ENCODE data around the gene DDX41.

Gene DDX41

DNA sequence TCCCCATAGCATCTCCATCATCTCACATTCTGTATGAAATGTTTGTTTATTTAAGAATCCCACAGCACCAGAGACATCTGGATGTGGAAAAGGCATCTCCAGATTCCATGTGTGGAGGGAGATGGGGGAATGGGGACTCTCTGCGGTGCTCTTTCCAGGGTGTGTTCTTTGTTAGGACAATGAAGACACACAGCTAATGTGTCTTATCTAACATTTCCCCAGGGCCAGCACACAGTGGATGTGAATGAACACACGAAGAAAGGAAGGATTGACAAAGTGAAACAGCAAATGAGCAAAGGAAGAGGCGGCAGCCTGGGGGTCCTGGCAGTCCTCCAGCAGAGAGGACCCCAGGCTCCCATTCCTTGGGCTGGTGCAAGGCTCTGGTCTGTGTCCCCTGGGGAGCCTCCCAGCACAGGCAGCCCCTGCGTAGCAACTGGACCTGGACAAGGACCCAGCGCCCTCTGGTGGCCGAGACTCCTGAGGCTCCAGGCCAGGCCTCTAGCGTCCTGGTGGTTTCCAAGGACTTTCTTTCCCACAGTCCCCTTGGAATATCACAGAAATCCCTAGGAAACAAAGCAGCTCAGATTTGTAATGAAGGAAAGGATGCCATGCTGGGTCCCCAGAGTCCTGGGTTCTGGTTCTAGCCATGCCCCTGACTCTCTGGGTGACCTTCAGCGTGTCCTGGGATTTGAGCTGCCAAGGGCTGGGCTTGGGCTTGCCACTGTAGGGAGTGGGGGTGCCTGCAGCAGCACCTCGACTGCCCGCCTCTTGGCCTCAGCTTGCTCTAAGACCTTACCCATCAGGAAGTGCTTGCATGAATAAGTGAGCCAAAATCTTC, 15.9 kb downstream of the DDX41 start:
- DNase-seq (ENCODE audit: low read depth): peak; percentile 85
- TF ChIP-seq, protein P1, sequence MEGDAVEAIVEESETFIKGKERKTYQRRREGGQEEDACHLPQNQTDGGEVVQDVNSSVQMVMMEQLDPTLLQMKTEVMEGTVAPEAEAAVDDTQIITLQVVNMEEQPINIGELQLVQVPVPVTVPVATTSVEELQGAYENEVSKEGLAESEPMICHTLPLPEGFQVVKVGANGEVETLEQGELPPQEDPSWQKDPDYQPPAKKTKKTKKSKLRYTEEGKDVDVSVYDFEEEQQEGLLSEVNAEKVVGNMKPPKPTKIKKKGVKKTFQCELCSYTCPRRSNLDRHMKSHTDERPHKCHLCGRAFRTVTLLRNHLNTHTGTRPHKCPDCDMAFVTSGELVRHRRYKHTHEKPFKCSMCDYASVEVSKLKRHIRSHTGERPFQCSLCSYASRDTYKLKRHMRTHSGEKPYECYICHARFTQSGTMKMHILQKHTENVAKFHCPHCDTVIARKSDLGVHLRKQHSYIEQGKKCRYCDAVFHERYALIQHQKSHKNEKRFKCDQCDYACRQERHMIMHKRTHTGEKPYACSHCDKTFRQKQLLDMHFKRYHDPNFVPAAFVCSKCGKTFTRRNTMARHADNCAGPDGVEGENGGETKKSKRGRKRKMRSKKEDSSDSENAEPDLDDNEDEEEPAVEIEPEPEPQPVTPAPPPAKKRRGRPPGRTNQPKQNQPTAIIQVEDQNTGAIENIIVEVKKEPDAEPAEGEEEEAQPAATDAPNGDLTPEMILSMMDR (conservative IDR thresholded peaks at IDR 0.05; ENCODE audit: control insufficient read depth, insufficient read depth, low read depth, low read length): peak; percentile 93
- no peak overlapping the region for H3K4me3 ChIP-seq (ENCODE audit: control insufficient read depth, low read depth, low read length)

DNA sequence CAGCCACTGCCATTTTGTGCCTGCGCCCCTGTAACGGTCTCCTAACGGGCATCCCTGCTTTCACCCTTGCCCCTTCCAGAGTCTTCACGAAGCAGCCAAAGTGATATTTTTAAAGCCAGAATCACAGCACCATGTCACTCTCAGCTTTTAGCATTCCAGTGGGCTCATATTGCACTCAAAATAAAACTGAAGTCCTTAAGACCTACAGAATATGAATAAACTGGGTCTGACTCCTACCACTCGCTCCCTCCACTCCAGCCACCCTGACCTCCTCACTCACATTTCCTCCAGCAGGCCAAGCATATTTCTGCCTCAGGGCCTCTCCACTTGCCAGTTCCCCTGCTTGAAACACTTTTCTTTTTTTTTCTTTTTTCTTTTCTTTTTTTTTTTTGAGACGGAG, 16.9 kb downstream of the DDX41 start:
- DNase-seq (ENCODE audit: low read depth): no peak

DNA sequence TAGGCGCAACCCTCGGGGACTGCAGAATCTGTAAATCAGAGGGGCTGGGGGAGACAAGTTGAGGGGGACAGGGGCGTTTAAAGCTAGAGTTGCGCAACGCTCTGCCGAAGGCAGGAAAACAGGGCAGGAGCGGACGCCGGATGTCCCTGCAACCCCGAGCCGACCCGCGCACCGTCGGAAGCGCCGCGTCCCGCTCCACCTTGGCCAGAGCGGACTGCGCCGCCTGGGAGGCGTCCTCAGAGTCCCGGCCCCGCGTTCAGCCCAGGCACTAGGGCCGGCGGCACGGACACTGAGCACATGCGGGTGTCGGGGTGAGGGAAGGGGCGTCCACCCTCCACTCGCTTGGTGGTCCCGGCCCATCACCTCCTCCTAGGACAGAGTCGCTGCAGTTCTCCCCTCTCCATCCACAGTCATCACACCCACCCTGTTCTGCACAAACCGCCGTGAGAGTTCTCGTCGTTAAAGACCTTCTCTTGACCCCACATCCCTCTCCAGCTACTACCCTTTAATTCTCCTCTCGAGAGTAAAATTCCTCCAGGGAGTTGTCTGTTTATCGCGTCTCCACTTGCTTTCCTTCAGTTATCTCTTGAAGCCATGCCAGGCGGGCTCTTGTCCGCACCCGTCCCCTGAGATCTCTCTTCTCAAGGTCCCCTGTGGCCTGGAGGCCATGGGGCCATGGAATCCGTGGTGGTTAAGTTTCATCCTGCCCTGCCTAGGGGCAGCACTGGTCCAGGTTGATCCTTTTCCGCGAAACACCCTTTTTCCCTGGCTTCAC, 18.6 kb downstream of the DDX41 start:
- TF ChIP-seq, protein P1 (conservative IDR thresholded peaks at IDR 0.05; ENCODE audit: control insufficient read depth, insufficient read depth, low read depth, low read length): no peak
- peak overlapping the region; percentile 52 for H3K4me3 ChIP-seq (ENCODE audit: control insufficient read depth, low read depth, low read length)
- no peak for DNase-seq (ENCODE audit: low read depth)

More for the DNA sequence above, 16.9 kb downstream of the DDX41 start:
- TF ChIP-seq, protein P1 (conservative IDR thresholded peaks at IDR 0.05; ENCODE audit: control insufficient read depth, insufficient read depth, low read depth, low read length): no peak
- no peak overlapping the region for H3K4me3 ChIP-seq (ENCODE audit: control insufficient read depth, low read depth, low read length)

DNA sequence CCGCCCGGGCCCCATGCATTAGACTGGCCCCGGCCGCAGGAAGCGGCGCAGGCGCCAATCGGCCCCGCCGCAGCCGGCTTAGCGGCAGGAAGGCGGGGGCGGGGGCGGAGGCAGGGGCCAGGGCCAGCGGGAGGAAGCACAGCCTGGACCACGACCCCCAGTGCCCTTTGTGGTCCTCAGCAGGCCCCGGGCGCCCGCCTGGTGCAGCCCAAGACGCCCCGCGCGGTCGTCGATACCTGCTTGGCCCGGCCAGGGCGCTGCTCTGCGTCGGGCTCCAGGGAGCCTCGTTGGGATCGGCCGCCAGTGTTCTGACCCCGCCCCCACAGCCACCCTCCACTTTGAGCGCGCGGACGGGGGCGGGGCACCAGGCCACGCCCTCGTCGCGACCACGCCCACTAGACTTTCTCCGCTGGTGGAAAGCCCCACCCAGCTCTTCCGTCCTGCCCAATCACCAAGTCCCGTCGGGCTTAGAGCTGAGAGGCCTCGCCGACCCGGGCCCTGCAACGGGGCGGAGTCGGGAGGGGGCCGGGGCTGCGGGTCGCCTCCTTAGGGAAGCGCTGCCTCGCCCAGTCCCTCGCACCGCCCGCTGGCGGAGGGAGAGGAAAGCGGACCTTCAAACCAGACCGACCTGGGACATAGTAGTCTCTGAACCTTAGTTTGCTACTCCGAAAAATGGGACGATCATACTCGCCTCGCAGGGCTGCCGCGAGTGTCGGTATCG, 19.3 kb downstream of the DDX41 start, which contains the start of gene PDLIM7:
Gene PDLIM7, minus strand, starts transcription at position 313 of the 721 bp plus-strand sequence. CDS start 1,092 bp downstream, outside the sequence.
- H3K4me3 ChIP-seq (ENCODE audit: control insufficient read depth, low read depth, low read length): peak within 1 kb of the TSS; percentile 77
- DNase-seq (ENCODE audit: low read depth): peak; percentile 96
- TF ChIP-seq, protein P1 (conservative IDR thresholded peaks at IDR 0.05; ENCODE audit: control insufficient read depth, insufficient read depth, low read depth, low read length): no peak

DNA sequence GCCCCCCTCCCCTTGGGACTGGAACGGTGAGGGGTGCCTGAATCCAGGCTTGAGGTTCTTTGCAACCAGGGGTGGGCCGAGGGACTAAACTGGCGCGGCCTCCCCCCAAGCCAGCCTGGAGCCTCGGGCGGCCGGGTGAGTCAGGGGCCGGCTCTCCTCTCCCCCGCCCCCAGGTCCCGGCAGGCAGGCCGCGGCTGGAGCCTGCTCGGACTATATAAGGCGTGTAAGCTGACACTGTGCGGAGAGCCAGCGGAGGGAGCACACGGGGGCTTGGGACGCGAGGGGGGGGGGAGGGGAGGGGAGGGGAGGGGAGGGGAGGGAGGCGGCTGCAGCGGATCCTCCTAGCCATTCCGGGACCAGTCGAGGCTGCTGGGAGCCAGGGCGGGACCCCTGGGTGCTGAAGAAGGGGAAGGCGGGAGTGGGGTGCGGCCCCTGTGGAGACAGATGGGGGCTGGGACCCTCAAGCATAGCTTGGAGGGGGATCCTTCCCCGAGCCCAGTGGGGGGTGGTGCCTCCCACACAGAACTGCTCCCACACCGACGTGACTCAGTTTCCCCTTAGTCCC, 20.0 kb downstream of the DDX41 start:
- H3K4me3 ChIP-seq (ENCODE audit: control insufficient read depth, low read depth, low read length): peak overlapping the region; percentile 77
- peak; percentile 92 for DNase-seq (ENCODE audit: low read depth)
- TF ChIP-seq, protein P1 (conservative IDR thresholded peaks at IDR 0.05; ENCODE audit: control insufficient read depth, insufficient read depth, low read depth, low read length): no peak
